HFF-Myc (cell line): ENCODE measurements around the gene STK39.

Source experiments
- DNase-seq: peaks from one replicate; pipeline ENCODE4 v3.0.0-alpha.2; 2011; ENCODE audit warnings: low read depth; ENCODE audit errors: extremely low read depth
- H3K4me3 ChIP-seq: replicated peaks from 2 replicates; pipeline ENCODE4 v1.5.1; 2011; ENCODE audit warnings: low read depth, mild to moderate bottlenecking, control low read depth, low read length
- CTCF ChIP-seq: IDR thresholded peaks from 2 replicates; pipeline ENCODE4 v1.5.1; 2012; ENCODE audit warnings: mild to moderate bottlenecking, low read depth, low read length, control low read depth; ENCODE audit errors: missing control alignments

The STK39 gene

GRCh38 chr2:167987558-167987957, 259.8 kb downstream of the STK39 start:
- no peak for TF ChIP-seq CTCF
- DNase-seq, result no peak
- no peak overlapping the region for H3K4me3 ChIP-seq

- DNase-seq, result no peak
- H3K4me3 ChIP-seq, result no peak overlapping the region
- no peak for TF ChIP-seq CTCF
Measured at GRCh38 chr2:167987026-167987425, 260.4 kb downstream of the STK39 start.

- DNase-seq, result no peak
- no peak overlapping the region for H3K4me3 ChIP-seq
- no peak for TF ChIP-seq CTCF
Measured at GRCh38 chr2:167986223-167986622, 261.2 kb downstream of the STK39 start.

- DNase-seq, result no peak
- no peak for TF ChIP-seq CTCF
- H3K4me3 ChIP-seq, result no peak overlapping the region
Measured at GRCh38 chr2:167981945-167982344, 265.4 kb downstream of the STK39 start.

- TF ChIP-seq CTCF, result no peak
- DNase-seq, result no peak
- H3K4me3 ChIP-seq, result no peak overlapping the region
Measured at GRCh38 chr2:167980439-167980838, 267.0 kb downstream of the STK39 start.

- H3K4me3 ChIP-seq, result no peak overlapping the region
- no peak for DNase-seq
- TF ChIP-seq CTCF, result no peak
Measured at GRCh38 chr2:167972746-167973145, 274.6 kb downstream of the STK39 start.

GRCh38 chr2:167972020-167972419, 275.4 kb downstream of the STK39 start:
- TF ChIP-seq CTCF, result no peak
- no peak for DNase-seq
- H3K4me3 ChIP-seq, result no peak overlapping the region
